Putamen (tissue), 1 donor: ENCODE data around the gene CLBA1.

Source experiments
- DNase-seq: peaks from one replicate; pipeline ENCODE4 v3.0.0-alpha.2; 2016; ENCODE audit warnings: low spot score

CLBA1 gene

GRCh38 chr14:104968541-104969401 is 16.8 kb upstream of the CLBA1 start:
- no peak for DNase-seq

GRCh38 chr14:104969741-104970230 is 15.8 kb upstream of the CLBA1 start:
- no peak for DNase-seq

DNA sequence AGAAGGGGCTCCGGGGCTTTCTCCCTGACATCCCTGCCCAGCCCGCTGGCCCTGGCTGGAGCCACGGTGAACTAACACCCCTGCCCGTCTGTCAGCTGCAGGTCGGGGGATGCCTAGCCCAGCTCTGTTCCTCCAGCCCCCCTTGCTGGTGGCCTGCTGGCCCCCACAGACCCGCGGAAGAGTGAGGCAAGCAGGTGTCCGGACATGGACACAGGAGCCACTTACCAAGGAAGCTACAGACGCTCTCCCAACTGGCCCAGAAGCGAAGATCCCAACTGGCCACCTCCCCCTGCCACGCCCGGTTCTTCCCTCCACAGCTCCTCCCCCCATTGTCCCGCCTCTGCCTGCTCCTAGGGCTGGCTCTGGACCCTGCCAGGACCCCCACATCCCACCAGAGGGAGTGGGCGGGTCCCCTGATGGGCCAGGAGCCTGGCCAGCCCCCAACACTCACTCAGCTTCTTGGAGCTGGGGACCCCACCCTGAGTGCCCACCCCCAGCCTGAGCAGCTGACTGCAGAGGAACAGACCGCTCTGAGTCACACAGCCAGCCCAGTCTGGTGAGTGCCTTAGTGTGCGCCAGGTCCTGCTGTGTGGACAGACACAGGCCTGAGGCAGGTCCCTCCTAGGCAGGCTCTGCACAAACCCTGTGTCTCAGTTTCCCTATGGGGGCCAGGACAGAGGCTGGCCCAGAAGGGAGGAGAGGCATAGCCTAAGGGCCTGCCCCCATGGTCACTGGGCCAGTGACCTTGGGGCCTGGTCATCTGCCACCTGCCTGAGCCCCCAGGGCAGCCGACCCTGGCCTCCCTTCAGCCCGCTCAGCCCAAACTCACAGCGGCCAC is 15.1 kb upstream of the CLBA1 start:
- DNase-seq = no peak

DNA sequence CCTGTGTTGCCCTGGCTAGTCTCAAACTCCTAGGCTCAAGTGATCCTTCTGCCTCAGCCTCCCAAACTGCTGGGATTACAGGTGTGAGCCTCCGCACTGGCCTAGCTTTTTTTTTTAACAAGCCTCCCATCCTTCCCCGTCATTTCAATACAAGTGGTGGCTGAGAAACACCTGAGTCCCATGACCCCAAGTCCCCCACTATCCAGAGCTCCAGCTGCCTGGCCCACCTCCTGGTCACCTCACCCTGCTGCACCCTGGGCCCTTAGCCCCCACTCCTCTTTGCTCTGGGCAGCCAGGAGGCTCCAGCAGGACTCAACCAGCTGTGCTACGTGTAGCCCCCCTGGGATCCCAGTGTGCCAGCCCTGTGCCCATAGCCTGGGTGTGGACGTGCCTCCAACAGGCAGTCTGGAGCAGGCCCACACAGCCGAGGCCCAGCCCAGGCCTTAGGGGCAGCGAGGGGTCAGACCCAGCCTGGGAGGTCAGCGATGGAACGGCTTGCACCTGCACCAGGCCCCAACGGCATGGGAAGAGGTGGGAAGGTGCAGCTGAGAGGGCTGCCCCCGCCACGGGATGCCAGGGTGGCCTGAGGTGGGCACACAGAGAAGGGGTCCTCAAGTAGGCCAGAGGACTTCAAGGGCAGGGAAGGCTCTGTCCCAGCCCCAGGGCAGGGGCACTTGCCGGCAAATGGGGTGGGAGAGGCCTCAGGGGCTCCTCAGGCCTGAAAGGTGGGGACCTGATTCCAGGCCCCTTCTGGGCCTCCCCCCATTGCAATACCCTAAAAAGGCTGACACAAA is 13.9 kb upstream of the CLBA1 start:
- no peak for DNase-seq

GRCh38 chr14:104972301-104973134 is 13.1 kb upstream of the CLBA1 start:
- no peak for DNase-seq

DNA sequence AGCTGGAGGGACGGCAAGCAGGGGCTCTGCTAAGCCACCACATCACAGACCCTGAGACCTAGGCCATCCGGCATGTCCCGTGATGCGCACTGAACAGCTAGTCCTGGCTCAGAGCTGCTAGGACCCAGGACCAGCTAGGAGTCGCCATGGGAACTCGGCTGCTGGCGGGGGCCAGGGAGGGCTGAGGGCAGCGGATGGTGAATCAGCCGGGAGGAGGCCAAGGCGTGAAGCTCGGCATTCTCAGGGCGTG is 12.5 kb upstream of the CLBA1 start:
- DNase-seq = no peak

DNA sequence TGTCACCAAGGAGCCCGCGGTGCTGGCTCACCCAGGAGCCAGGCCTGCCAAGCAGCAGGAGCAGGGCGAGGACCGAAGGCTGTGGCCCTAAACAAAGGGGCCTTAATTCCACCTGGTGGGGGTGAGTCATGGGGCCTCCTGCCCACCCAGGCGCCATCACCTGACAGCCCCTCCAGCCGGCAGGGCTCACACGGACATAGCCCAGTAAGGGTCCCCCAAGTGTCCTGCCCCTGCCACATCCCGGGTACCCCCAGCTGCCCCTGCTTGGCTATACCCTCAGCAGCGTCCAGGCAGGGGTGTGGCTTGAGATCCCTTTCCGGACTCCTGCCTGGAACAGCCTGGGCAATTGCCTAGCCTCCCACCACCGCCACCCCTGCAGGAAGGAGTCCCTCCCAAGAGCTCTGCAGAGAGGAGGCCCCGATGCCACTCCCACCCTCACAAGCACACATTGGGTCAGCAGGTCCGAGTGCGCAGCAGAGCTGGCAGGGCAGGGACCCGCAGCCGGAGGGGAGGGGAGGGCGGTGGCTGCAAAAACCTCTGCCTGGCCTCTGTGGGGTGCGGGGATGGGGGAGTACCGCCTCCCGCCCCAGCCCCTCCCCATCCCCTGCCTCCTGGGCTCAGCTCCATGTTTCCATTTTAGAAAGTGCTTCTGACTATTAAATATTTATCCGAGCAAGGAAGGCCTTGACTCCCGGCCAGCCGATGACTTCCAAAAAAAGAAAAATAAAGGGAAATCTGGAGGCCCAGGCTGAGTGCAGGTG is 12.0 kb upstream of the CLBA1 start:
- DNase-seq = no peak

- no peak for DNase-seq
These were observed 11.4 kb upstream of the CLBA1 start for GRCh38 chr14:104974146-104974541.

GRCh38 chr14:104974665-104975390 is 10.8 kb upstream of the CLBA1 start:
- DNase-seq = no peak

DNA sequence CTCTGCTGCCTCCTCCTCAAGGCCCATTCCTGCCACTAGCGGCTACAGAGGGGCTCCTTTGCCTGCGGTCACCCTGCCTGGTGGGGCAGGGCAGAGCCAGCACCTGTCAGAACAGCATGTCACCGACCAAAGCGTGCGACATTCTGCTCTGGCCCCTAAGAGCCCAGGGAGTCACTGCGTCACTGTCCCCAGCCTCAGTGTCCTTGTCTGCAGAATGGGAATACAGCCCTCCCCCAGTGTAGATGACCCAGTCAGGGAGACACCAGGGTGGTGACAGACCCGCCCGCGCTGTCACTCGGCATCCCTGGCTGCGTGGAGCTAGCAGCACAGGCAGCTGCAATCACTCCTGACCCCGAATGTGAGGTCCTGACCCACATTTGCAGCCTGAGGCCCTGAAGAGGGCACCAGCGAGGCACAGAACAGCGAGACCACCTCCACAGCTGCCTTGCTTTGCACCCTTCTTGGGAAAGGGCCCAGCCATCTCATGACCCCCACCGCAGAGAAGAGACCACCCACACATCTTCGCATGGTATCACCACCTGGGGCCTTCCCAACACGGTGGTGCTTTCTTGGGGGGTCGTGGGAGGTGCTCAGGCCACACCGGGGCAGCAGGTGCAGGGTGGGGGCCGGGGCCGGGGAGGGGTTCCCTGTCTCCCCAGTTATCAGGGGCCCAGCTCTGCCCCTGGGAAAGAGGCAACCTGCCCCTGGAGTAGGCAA is 9.9 kb upstream of the CLBA1 start:
- DNase-seq = no peak

DNA sequence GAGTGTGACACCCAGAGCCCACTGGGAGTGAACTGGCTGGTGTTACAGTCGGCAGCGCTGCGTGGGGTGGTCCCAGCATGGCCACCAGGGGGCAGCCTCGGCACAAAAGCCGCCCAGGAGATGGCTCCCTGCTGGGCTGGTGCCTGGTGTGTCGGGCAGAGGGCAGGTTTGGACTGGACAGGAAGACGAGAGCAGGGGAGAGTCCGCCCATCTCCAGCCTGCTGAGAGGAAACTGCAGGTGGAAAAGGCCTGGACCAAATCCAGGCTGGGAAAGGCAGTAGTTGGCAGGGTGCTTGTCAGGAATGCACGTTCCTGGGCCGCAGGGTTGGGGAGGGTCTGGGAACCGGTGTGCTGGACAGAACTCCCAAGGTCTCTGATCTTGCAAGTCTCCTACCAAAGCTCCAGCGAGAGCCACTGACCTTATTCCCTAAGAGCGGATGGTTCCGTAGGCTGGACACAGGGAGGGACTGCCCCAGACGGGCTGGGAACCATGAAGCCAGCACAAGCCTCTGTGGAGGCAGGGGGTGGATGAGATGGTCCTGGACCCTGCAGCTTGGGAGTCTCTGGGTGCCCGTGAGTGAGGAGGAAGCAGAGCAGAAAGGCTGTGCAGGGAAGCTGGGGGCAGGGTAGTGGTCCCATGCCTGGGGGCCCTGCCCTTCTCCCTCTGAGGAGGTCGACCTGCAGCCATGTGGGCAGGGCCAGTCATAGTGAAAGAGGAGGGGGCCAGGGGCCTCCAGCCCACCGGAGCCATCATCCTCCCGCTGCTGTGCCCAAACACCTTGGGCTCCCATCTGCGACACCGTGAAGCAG is 9.2 kb upstream of the CLBA1 start:
- DNase-seq = peak; percentile 34

GRCh38 chr14:104977008-104977680 is 8.4 kb upstream of the CLBA1 start:
- no peak for DNase-seq

DNA sequence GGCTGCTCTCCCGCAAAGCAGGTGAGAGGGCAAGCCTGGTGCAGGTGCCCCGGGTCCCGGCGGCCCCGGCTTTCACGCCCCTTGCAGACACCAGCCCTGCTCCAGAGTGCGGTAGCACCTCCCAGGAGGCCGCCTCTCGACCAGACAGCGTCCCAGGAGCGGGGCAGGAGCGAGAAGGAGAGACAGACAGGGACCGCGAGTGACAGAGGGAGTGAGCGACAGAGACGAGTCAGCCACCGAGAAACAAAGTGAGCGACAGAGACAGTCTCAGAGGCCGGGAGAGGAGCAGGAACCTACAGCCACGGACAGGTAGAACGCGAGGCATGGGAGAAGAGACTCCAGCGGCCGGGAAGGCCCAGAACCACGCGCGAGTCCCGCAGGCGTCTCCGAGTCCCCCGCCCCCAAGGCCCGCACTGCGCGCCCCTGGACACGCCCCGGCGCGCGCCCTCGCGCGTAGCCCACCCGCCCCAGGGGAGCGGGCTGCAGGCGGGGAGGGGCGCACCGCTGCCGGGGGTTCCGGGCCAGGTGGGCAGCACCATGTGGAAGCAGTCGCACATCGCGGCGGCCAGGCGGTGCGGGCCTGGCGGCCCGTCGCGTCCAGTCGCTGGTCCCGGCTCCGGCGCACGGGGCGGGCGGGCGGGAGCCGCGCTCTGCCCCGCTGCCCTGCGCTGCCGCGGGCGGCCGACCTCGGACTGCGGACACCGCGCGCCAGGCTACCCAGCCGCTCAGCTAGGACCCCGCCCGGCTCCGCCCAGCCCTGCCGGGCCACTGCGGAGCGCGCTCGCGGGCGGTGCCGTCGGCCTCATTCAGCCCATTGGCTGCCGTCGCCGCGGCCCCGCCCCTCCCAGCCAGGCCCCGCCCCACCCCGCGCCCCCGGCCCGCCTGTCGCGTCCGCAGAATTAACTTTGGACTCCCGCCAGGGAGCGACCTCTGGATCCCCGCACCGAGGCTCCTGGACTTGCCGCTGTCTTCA is 7.6 kb upstream of the CLBA1 start, which contains the start of gene AHNAK2:
Gene AHNAK2 (minus strand): TSS at position 694 of the 973 bp plus-strand sequence. CDS start 137 bp downstream, at position 557.
- DNase-seq = no peak

DNA sequence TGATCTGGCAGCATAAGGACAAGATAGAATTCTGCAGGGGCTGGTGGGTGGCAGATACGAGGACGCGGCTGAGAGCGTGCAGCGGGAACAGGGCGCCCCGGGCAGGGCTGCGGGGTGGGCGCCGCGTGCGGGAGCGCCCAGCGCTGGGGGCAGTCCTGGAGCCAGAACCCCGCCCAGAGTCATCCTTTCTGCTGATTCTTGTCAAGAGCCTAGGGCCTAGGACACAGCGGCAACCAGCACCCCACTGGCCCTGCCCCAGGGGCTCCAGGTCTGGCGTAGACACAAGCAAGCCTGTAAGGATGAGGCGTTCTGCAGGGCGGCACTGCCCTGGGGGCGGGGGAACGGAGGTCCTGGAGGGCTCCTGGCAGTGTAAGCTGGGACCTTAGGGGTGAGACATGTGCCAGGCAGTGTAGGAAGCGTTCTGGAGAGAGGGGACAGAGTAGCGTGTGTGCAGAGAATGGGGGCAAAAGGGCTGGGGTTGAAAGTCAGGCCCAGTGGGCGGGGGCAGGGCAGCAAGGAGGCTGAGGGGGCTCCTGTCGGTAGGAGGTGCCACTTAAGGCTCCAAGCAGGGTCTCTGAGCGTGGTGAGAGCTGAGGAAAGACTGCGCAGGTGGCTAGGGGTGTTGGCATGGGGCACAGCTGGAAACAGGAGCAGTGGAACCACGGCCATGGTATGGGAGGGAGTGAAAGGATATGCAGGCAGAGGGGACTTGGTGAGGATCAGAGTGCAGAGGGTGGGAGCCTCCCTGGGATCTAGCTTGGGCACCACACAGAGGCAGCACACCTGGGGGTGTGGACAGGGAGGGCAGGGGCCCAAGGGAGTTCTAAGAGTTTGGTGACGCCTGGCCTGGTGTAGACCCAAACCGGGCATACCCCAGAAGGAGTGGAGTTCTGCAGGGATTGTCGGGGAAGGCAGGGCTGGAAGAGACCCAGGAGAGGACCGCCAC is 6.6 kb upstream of the CLBA1 start:
- no peak for DNase-seq
